Adrenal gland (tissue), 12 donors: ENCODE data around the gene CCDC30. TPM values are rescaled to one million over a fixed set of nuclear protein-coding genes. Genes with fewer than 3 reads are reported as not detected.

Experiments used
- DNase-seq, 7 donors: peaks; one replicate each; pipeline ENCODE4 v3.0.0-alpha.2; 2019 to 2020
- H3K27ac ChIP-seq, 5 donors: fragments of 200-600 bp; sonication (generic) in 4 of 5; 1 replicate in 3 of 5; 2 replicates in 2 of 5; pipeline versions ENCODE4 v1.5.1 to v1.8.0; 2016 to 2020; ENCODE audit warnings: mild to moderate bottlenecking in 1 of 5
- H3K27me3 ChIP-seq: fragments of 200-600 bp; 2 replicates; pipeline ENCODE4 v1.8.0; 2021
- H3K36me3 ChIP-seq, 2 donors: fragments of 200-600 bp; replicated peaks in 1 of 2; 1 replicate in 1 of 2; 2 replicates in 1 of 2; pipeline versions ENCODE4 v1.5.1 to v1.8.0; 2018 to 2022
- H3K4me1 ChIP-seq, 2 donors: fragments of 200-600 bp; replicated peaks in 1 of 2; 1 replicate in 1 of 2; 2 replicates in 1 of 2; pipeline versions ENCODE4 v1.5.1 to v1.8.0; 2018 to 2021
- H3K4me3 ChIP-seq, 4 donors: fragments of 200-600 bp; sonication (generic) in 3 of 4; one replicate each; pipeline ENCODE4 v1.5.1; 2016 to 2018
- H3K9me3 ChIP-seq, 3 donors: fragments of 200-600 bp; sonication (generic) in 1 of 3; replicated peaks in 1 of 3; 1 replicate in 2 of 3; 2 replicates in 1 of 3; pipeline versions ENCODE4 v1.5.1 to v1.8.0; 2016 to 2021
- POLR2A ChIP-seq, 2 donors: fragments of 450-650 bp; IDR thresholded peaks; one replicate each; pipeline ENCODE4 v1.6.1; 2017; ENCODE audit warnings: antibody characterized with exemption in 2 of 2, mild to moderate bottlenecking in 2 of 2, moderate library complexity in 1 of 2
- WGBS, 4 donors: extraction: QIAGEN DNeasy Blood & Tissue Kit in 2 of 4; methylation state at CpG; one replicate each; pipeline versions ENCODE4 v1.1.5 to v1.1.7; 2013 to 2017; 5-methylcytosine and 5-hydroxymethylcytosine counted together
- intact Hi-C, 2 donors: fragments of 100-400 bp; cut with DNase I; formaldehyde crosslinking; loops; one replicate each; pipeline versions ENCODE4 v1.14.1 to v1.15.0; 2022 to 2023
- polyA plus RNA-seq, 3 donors: library from polyadenylated mRNA; stranded (reverse); fragments of 200-250 nt in 2 of 3; fragments of 350-450 nt in 1 of 3; fragmentation: Illumina TruSeq in 1 of 3; extraction: RNeasy Lipid Tissue Mini Kit (QIAGEN cat#74804) in 1 of 3; gene quantifications; one replicate each; pipeline ENCODE4 v1.2.3, GENCODE V29; 2013 to 2014
- total RNA-seq, 9 donors: library from RNA; depleted of rRNA in 4 of 9; stranded (reverse); fragments of >200 nt in 4 of 9; fragments of 120-200 nt in 1 of 9; fragmentation: NEBNext Ultra II Directional in 1 of 9; extraction: Animal tissue kit (Norgen Biotek cat#: 25700) in 1 of 9; gene quantifications; one replicate each; pipeline versions ENCODE4 v1.1.0 to v1.2.4, GENCODE V29; 2013 to 2023
- TF ChIP-seq, protein P1 (sequence below), 6 experiments: fragments of 450-650 bp in 4 of 6; fragments of 200-600 bp in 2 of 6; sonication (generic) in 1 of 6; IDR thresholded peaks; 1 replicate in 5 of 6; 2 replicates in 1 of 6; pipeline versions ENCODE4 v1.5.1 to v1.8.0; 2016 to 2021; ENCODE audit warnings: antibody characterized with exemption in 6 of 6, mild to moderate bottlenecking in 2 of 6, moderate library complexity in 1 of 6
- donor health status: healthy with polysubstance abuse.
- donor health status: Bipolar disorder and iron deficiency.
- donor health status: DM: yes; HTN: yes; CAD: no.
- donor health status: DM: no; HTN: no; CAD: no.
- donor health status: DM: no; HTN: no; CAD: no.
- donor health status: DM: yes; HTN: yes; CAD: no.

The CCDC30 gene
- total and polyA plus RNA-seq, 12 donors: 1.8 to 8.3 (median 4.0) TPM

DNA sequence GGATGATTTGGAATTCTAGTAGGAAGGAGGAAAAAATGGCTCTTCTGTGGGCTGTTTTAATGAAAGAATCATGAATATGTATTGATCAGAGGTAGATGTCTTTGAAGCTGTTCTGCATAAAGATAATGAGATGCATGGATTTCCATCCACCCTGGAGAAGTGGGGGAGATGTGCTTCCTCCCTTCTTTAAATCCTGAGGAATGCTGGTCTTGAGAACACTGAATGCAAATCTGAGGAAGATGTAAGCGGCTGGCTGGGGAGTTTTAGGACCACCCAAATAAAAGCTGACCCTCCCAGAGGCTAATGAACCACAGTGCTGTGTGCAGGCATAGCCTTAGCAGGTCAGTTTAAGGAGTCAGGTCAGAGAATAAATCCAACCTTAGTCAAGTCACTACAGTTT, 44.6 kb upstream of the CCDC30 start:
- Histone ChIP-seq H3K9me3 (no peaks in the 10 kb centered on the region), H3K36me3 (no peaks in the 10 kb centered on the region), H3K27ac (no peak overlapping the region), H3K4me1 (peaks cover 0 to 11% of the 10 kb centered on the region in 2 donors), H3K4me3 (no peak overlapping the region), H3K27me3 (no peaks in the 10 kb centered on the region)
- DNase-seq: no peak
- WGBS, 4 donors: 88 to 100% (median 93%) methylated on average over 1 of the region's 1 CpG
- intact Hi-C loops: no loop called here
- no peak for TF ChIP-seq POLR2A (IDR thresholded peaks at IDR 0.05)
- TF ChIP-seq, protein P1, sequence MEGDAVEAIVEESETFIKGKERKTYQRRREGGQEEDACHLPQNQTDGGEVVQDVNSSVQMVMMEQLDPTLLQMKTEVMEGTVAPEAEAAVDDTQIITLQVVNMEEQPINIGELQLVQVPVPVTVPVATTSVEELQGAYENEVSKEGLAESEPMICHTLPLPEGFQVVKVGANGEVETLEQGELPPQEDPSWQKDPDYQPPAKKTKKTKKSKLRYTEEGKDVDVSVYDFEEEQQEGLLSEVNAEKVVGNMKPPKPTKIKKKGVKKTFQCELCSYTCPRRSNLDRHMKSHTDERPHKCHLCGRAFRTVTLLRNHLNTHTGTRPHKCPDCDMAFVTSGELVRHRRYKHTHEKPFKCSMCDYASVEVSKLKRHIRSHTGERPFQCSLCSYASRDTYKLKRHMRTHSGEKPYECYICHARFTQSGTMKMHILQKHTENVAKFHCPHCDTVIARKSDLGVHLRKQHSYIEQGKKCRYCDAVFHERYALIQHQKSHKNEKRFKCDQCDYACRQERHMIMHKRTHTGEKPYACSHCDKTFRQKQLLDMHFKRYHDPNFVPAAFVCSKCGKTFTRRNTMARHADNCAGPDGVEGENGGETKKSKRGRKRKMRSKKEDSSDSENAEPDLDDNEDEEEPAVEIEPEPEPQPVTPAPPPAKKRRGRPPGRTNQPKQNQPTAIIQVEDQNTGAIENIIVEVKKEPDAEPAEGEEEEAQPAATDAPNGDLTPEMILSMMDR (IDR thresholded peaks at IDR 0.05): no peak

DNA sequence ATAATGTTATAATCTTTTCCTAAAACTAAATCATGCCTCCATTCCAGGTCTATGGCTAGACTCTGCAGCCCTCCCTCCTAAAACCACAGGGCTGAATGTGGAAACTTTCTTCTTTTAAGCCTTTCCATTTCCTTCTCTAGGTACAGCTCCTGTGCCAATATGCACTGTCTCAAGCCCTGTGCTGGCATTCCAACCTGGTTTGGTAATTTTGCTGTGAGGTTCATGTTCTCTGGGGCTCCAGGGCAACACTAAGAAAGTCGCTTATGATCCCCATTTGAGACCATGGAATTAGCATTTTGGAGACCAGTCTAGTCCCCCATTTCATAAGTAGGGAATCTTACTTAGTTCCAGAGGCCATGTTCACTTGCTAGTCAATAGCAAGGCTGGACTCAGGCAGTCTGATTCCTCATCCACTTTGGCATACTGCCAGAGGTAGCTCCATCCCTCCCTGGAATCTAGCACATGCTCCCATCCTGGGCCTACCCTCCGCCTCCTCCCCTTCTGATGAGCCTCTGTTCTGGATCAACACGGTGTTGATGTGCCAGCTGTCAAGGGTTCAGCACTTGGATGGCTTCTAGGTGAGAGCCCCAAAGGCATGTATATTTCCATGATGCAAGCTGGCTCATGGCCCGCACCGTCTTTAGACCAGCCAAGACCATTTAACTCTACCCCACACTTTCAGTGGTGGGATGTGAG, 43.8 kb upstream of the CCDC30 start:
- 90 to 100% (median 91%) methylated on average over 5 of the region's 5 CpGs for WGBS, 4 donors
- TF ChIP-seq, protein P1 (IDR thresholded peaks at IDR 0.05): no peak
- H3K27ac ChIP-seq: no peak overlapping the region
- no peaks in the 10 kb centered on the region for H3K9me3 ChIP-seq
- H3K4me1 ChIP-seq: peaks cover 0 to 11% of the 10 kb centered on the region in 2 donors
- intact Hi-C loops: no loop called here
- no peaks in the 10 kb centered on the region for H3K27me3 ChIP-seq
- H3K4me3 ChIP-seq: no peak overlapping the region
- H3K36me3 ChIP-seq: no peaks in the 10 kb centered on the region
- no peak for DNase-seq

DNA sequence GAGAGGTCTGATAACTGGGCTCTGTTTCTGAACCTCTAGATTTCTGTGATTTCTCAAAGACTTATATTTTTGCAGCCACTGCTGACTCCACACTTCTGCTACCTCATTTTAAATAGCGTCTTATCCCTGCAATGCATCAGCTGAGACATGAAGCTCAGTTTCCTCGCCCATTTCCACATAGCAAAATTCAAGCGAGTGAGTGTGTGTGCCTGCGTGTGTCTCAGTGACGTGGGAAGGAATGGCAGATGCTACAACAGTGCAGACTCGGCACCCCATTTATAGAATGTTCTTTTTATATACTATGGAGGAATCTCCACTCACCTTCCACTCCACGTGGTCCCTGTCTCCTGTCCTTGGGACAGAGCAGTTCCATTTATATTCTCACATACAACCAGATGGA, 43.0 kb upstream of the CCDC30 start:
- Histone ChIP-seq H3K27me3 (no peaks in the 10 kb centered on the region), H3K9me3 (no peaks in the 10 kb centered on the region), H3K36me3 (no peaks in the 10 kb centered on the region), H3K4me1 (peaks cover 0 to 11% of the 10 kb centered on the region in 2 donors), H3K4me3 (no peak overlapping the region), H3K27ac (no peak overlapping the region)
- WGBS, 4 donors: 75 to 80% (median 79%) methylated on average over 7 of the region's 7 CpGs
- no peak for DNase-seq
- no peak for TF ChIP-seq POLR2A (IDR thresholded peaks at IDR 0.05)
- TF ChIP-seq, protein P1 (IDR thresholded peaks at IDR 0.05): no peak
- intact Hi-C loops: no loop called here

DNA sequence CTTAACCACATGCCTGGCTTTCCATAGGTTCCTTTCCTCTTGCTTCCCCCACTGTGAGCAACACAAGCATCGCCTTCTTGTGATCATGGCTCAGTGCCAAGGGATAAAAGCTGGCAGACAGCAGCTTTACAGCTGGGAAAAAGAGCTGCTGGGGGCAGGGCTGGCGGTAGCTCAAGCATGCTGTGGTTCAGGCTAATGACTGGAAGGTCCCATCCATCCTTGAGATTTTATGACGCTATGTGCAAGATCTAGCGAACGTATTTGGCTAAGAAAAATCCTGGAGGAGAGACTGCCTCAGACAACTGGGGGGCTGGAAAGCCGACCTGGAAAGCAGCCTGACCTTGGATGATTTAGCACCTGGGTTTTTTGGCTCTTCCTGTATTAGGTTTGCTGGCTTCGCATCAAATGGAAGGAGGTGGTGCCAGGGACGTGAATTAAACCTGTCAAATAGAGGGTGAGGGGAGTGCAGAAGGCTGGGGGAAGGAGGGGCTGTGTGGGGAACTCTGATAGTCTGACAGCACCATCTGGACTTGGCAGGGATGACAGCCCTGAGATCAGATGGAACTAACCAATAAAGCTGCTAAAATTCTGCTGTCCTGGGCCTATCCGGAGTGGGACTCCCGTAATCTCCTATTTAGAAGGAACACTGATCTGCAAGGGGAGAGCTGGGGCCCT, 42.0 kb upstream of the CCDC30 start:
- no peaks in the 10 kb centered on the region for H3K36me3 ChIP-seq
- no peak overlapping the region for H3K4me3 ChIP-seq
- no peaks in the 10 kb centered on the region for H3K27me3 ChIP-seq
- WGBS, 4 donors: 13 to 18% (median 16%) methylated on average over 10 of the region's 10 CpGs
- TF ChIP-seq, protein P1 (IDR thresholded peaks at IDR 0.05): no peak
- no peak for TF ChIP-seq POLR2A (IDR thresholded peaks at IDR 0.05)
- H3K27ac ChIP-seq: no peak overlapping the region
- intact Hi-C loops: no loop called here
- no peaks in the 10 kb centered on the region for H3K9me3 ChIP-seq
- H3K4me1 ChIP-seq: peaks cover 0 to 11% of the 10 kb centered on the region in 2 donors
- peak; percentile 21 to 73 (median 46) for DNase-seq
